Caki2 (cell line): ENCODE results near the gene MTFMT. TPM values are rescaled to one million over a fixed set of nuclear protein-coding genes. Genes with fewer than 3 reads are reported as not detected.
"Not testable (repeated sequence)": the region's sequence is repeated elsewhere in the genome, so short reads cannot be mapped to it uniquely, and the experiment has no call there.

ENCODE experiments used
- DNase-seq: peaks from one replicate; pipeline ENCODE4 v3.0.0-alpha.2; 2015; ENCODE audit warnings: low read depth
- in situ Hi-C: cut with HindIII; loops from 2 replicates; pipeline ENCODE4 v1.10.0; 2016; ENCODE audit warnings: low sequenced_read_pairs, low pct_unique_long_range_greater_than_20kb, mixed read lengths
- total RNA-seq: library from RNA; depleted of rRNA; stranded (reverse); fragments of >200 nt; shearing (Covaris generic); gene quantifications from 2 replicates; pipeline ENCODE4 v1.2.3, GENCODE V29; 2014; ENCODE audit warnings: low replicate concordance

The MTFMT gene
- total RNA-seq, 1 experiment from 2014 or later = 23.6 TPM

- DNase-seq = peak; percentile 78
- in situ Hi-C loops = no loop called here
These were observed 15.5 kb upstream of the MTFMT start, which contains the start of gene SLC51B for GRCh38 chr15:65044724-65045481. SLC51B (plus strand) TSS chr15:65045387; CDS start chr15:65050005, 4,618 bp downstream.

GRCh38 chr15:65044218-65044617 is 14.8 kb upstream of the MTFMT start:
- in situ Hi-C loops = not testable (repeated sequence)
- peak; percentile 80 for DNase-seq

- in situ Hi-C loops = no loop called here
- no peak for DNase-seq
These were observed 13.4 kb upstream of the MTFMT start for GRCh38 chr15:65042776-65043327.

- DNase-seq = no peak
- in situ Hi-C loops = no loop called here
These were observed 12.3 kb upstream of the MTFMT start for GRCh38 chr15:65041787-65042186.

GRCh38 chr15:65040461-65040860 is 11.0 kb upstream of the MTFMT start:
- no peak for DNase-seq
- in situ Hi-C loops = no loop called here

GRCh38 chr15:65038836-65039235 is 9.4 kb upstream of the MTFMT start:
- in situ Hi-C loops = no loop called here
- DNase-seq = no peak

- in situ Hi-C loops = no loop called here
- DNase-seq = no peak
These were observed 9.0 kb upstream of the MTFMT start for GRCh38 chr15:65038428-65038827.

- in situ Hi-C loops = no loop called here
- DNase-seq = no peak
These were observed 7.9 kb upstream of the MTFMT start for GRCh38 chr15:65037309-65037708.

GRCh38 chr15:65034719-65035118 is 5.3 kb upstream of the MTFMT start:
- no peak for DNase-seq
- in situ Hi-C loops = no loop called here

- DNase-seq = no peak
These were observed 4.3 kb upstream of the MTFMT start for GRCh38 chr15:65033659-65034269.

GRCh38 chr15:65032801-65033537 is 3.5 kb upstream of the MTFMT start:
- in situ Hi-C loops = no loop called here
- peak; percentile 60 for DNase-seq

More at GRCh38 chr15:65033659-65034269, 4.3 kb upstream of the MTFMT start:
- in situ Hi-C loops = no loop called here

- in situ Hi-C loops = no loop called here
- no peak for DNase-seq
These were observed 333 bp upstream of the MTFMT start for GRCh38 chr15:65029736-65030208.

GRCh38 chr15:65028338-65028737 is 1.1 kb downstream of the MTFMT start:
- in situ Hi-C loops = no loop called here

GRCh38 chr15:65027593-65027992 is 1.8 kb downstream of the MTFMT start:
- in situ Hi-C loops = no loop called here
- DNase-seq = no peak

More at GRCh38 chr15:65028338-65028737, 1.1 kb downstream of the MTFMT start:
- DNase-seq = no peak

GRCh38 chr15:65026756-65027155 is 2.7 kb downstream of the MTFMT start:
- in situ Hi-C loops = no loop called here
- DNase-seq = no peak

GRCh38 chr15:65021488-65021887 is 8.0 kb downstream of the MTFMT start:
- in situ Hi-C loops = no loop called here
- no peak for DNase-seq

GRCh38 chr15:65020419-65020818 is 9.0 kb downstream of the MTFMT start:
- in situ Hi-C loops = no loop called here
- no peak for DNase-seq

- DNase-seq, in situ Hi-C loops: not testable (repeated sequence)
These were observed 18.2 kb downstream of the MTFMT start for GRCh38 chr15:65011198-65011597.

- in situ Hi-C loops = no loop called here
- DNase-seq = no peak
These were observed 20.5 kb downstream of the MTFMT start for GRCh38 chr15:65008983-65009382.
